OCI-LY3 (cell line): ENCODE results near the gene DDIT3.

ENCODE experiments used
- H2AFZ ChIP-seq: fragments of 200-600, 300-600 bp; shearing (Covaris generic); 2 replicates; pipeline ENCODE4 v1.6.0; 2014; ENCODE audit warnings: antibody characterized with exemption, low read depth, low read length
- H3K27ac ChIP-seq: fragments of 200-600, 300-600 bp; sonication (generic); 2 replicates; pipeline ENCODE4 v1.5.1; 2014; ENCODE audit warnings: mild to moderate bottlenecking, low read length, moderate library complexity, mixed read lengths
- H3K27me3 ChIP-seq: fragments of 200-600, 300-600 bp; sonication (generic); 2 replicates; pipeline ENCODE4 v1.6.1; 2014; ENCODE audit warnings: low read depth, low read length, mixed read lengths
- H3K36me3 ChIP-seq: fragments of 200-600, 300-600 bp; sonication (generic); replicated peaks from 2 replicates; pipeline ENCODE3; 2014; ENCODE audit warnings: low read depth, low read length, mixed read lengths
- H3K4me1 ChIP-seq: fragments of 300-600, 200-600 bp; sonication (generic); 2 replicates; pipeline ENCODE4 v1.6.1; 2014; ENCODE audit warnings: low read length, mixed read lengths
- H3K4me2 ChIP-seq: fragments of 200-600, 300-600 bp; sonication (generic); 2 replicates; pipeline ENCODE4 v1.6.1; 2014; ENCODE audit warnings: low read length, mixed read lengths
- H3K4me3 ChIP-seq: fragments of 300-600, 200-600 bp; sonication (generic); 2 replicates; pipeline ENCODE4 v1.5.1; 2014; ENCODE audit warnings: antibody characterized with exemption, mild to moderate bottlenecking, low read length, moderate library complexity
- H3K79me2 ChIP-seq: fragments of 300-600, 200-600 bp; shearing (Covaris generic); 2 replicates; pipeline ENCODE4 v1.6.1; 2014; ENCODE audit warnings: mild to moderate bottlenecking, low read length, mixed read lengths
- H3K9ac ChIP-seq: fragments of 300-600, 200-600 bp; shearing (Covaris generic); 2 replicates; pipeline ENCODE4 v1.6.0; 2014; ENCODE audit warnings: mild to moderate bottlenecking, low read length, moderate library complexity
- H3K9me3 ChIP-seq: fragments of 200-600, 300-600 bp; shearing (Covaris generic); 2 replicates; pipeline ENCODE4 v1.6.1; 2014; ENCODE audit warnings: low read length, mixed read lengths; ENCODE audit not compliant: insufficient read depth
- H4K20me1 ChIP-seq: fragments of 200-600, 300-600 bp; sonication (generic); 2 replicates; pipeline ENCODE4 v1.6.1; 2016; ENCODE audit warnings: low read length, mixed read lengths; ENCODE audit not compliant: insufficient read depth
- CTCF ChIP-seq: fragments of 200-600, 300-600 bp; sonication (generic); IDR thresholded peaks from 2 replicates; pipeline ENCODE4 v1.5.1; 2014; ENCODE audit warnings: antibody characterized with exemption, low read length, low read depth
- EZH2phosphoT487 ChIP-seq: fragments of 200-600 bp; shearing (Covaris generic); IDR thresholded peaks from 2 replicates; pipeline ENCODE4 v1.6.1; 2018; ENCODE audit warnings: antibody characterized with exemption, mixed run types, low read depth

DDIT3 gene

GRCh38 chr12:57474862-57475261, 45.5 kb downstream of the DDIT3 start:
- TF ChIP-seq EZH2phosphoT487, result no peak
- TF ChIP-seq CTCF, result no peak
- no peaks in the 10 kb centered on the region for H3K79me2 ChIP-seq
- H4K20me1 ChIP-seq, result no peaks in the 10 kb centered on the region
- H3K9ac ChIP-seq, result no peak overlapping the region
- no peak overlapping the region for H3K27ac ChIP-seq
- H3K4me1 ChIP-seq, result peaks cover 31% of the 10 kb centered on the region
- H3K9me3 ChIP-seq, result no peaks in the 10 kb centered on the region
- no peaks in the 10 kb centered on the region for H3K36me3 ChIP-seq
- no peak overlapping the region for H2AFZ ChIP-seq
- H3K4me3 ChIP-seq, result no peak overlapping the region
- no peak overlapping the region for H3K4me2 ChIP-seq
- H3K27me3 ChIP-seq, result no peaks in the 10 kb centered on the region

GRCh38 chr12:57474430-57474829, 45.9 kb downstream of the DDIT3 start:
- H4K20me1 ChIP-seq, result no peaks in the 10 kb centered on the region
- no peak overlapping the region for H2AFZ ChIP-seq
- no peak overlapping the region for H3K9ac ChIP-seq
- no peaks in the 10 kb centered on the region for H3K27me3 ChIP-seq
- no peak overlapping the region for H3K4me2 ChIP-seq
- H3K4me1 ChIP-seq, result peaks cover 27% of the 10 kb centered on the region
- H3K9me3 ChIP-seq, result no peaks in the 10 kb centered on the region
- no peak overlapping the region for H3K27ac ChIP-seq
- TF ChIP-seq EZH2phosphoT487 (no peak), CTCF (no peak)
- H3K36me3 ChIP-seq, result no peaks in the 10 kb centered on the region
- no peak overlapping the region for H3K4me3 ChIP-seq
- H3K79me2 ChIP-seq, result no peaks in the 10 kb centered on the region

DNA sequence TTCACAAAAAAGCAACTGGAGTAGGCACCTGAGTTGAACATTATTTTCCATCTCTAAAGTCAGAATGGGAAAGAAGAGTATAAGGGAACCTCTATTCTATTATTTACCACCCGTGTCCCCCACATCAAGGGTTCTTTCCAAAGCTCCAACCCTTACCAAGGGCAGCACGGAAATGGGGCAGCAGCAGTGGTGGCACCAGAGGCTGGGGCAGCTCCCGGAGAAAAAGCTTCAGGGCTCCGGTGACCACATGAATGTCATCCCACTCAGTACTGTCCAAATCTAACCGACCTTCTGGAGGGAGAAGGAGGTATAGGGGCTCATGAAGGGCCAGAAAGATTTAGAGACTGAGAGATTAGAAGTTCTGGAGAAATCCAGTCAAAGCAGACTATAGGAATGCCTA, 46.4 kb downstream of the DDIT3 start:
- Histone ChIP-seq H3K27ac (no peak overlapping the region), H3K4me3 (no peak overlapping the region)

DNA sequence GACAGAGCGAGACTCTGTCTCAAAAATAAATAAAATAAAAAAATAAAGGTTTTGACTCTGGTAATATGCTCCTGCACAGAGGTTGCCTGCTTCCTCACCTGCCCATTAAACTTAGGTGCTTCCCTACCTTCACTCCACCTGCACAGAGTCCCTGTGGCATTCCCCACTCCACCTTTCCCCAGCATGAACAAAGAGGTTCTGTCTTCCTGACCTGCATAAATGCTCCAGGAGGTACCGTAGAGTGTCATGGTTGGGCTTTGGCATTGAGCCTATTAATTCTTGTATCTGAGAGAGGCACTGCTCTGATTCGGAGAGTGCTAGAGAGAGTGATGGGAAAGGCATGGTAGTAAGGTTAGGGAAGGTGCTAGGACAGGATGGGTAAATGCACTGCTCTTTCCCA, 46.9 kb downstream of the DDIT3 start:
- H3K4me1 ChIP-seq, result peaks cover 20% of the 10 kb centered on the region
- no peaks in the 10 kb centered on the region for H3K9me3 ChIP-seq
- no peaks in the 10 kb centered on the region for H3K36me3 ChIP-seq
- TF ChIP-seq CTCF (no peak), EZH2phosphoT487 (no peak)
- H2AFZ ChIP-seq, result no peak overlapping the region
- H3K9ac ChIP-seq, result no peak overlapping the region
- H3K27me3 ChIP-seq, result no peaks in the 10 kb centered on the region
- no peak overlapping the region for H3K27ac ChIP-seq
- no peaks in the 10 kb centered on the region for H3K79me2 ChIP-seq
- H3K4me3 ChIP-seq, result no peak overlapping the region
- H4K20me1 ChIP-seq, result no peaks in the 10 kb centered on the region
- no peak overlapping the region for H3K4me2 ChIP-seq

More for the DNA sequence above, 46.4 kb downstream of the DDIT3 start:
- Histone ChIP-seq H3K4me2 (no peak overlapping the region), H3K27me3 (no peaks in the 10 kb centered on the region), H3K9me3 (no peaks in the 10 kb centered on the region), H4K20me1 (no peaks in the 10 kb centered on the region), H3K4me1 (peaks cover 23% of the 10 kb centered on the region), H3K36me3 (no peaks in the 10 kb centered on the region), H3K9ac (no peak overlapping the region), H3K79me2 (no peaks in the 10 kb centered on the region), H2AFZ (no peak overlapping the region)
- no peak for TF ChIP-seq EZH2phosphoT487
- no peak for TF ChIP-seq CTCF
